Stimulated activated CD4-positive, alpha-beta T cell treated with anti-CD3 and anti-CD28 coated beads, Interleukin-1b, Interleukin-23, amount 100 ng/mL, for 4 hours (primary cell): ENCODE measurements around the gene KRTCAP2.
A peak's percentile ranks its signal among the peaks of the same experiment; 100 is the strongest.
"Not testable (repeated sequence)": the region's sequence is repeated elsewhere in the genome, so short reads cannot be mapped to it uniquely, and the experiment has no call there.

Experiments
- DNase-seq, 2 donors: peaks; one replicate each; pipeline ENCODE4 v3.0.0-alpha.2; 2020; ENCODE audit warnings: low read depth in 2 of 2

Gene KRTCAP2

DNA sequence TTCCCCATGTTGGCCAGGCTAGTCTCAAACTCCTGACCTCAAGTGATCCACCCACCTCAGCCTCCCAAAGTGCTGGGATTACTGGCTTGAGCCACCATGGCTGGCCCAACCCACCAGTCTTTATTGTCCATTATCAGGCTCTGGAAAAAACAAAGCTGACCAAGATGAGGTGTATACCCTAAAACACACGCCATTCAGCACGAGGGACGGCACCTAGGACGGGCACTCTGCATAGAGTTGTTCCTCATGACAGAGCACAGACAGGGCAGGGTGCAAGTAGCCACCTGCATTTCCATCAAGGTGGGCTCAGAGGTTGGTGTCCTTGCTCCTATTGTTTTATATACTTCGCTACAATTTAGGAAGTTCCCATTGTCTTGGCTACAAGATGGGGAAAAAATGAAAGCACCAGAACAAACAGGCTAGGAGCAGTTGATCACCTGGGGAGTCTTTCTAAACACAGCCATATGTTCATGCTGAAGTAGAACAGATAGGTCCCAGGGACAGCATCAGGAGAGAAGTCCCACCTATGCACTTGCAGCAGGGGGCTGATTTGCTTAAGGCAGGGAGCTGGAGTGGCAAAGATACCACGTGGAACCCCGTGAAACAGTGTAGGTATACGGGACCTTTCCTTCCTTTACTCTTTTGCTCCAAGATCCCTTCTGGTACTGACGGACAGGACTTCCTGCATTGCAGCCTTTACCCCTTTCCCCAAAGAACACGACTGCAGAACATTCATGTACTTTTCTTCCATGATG, 4.5 kb downstream of the KRTCAP2 start:
- DNase-seq = no peak

- not testable (repeated sequence) for DNase-seq
These were observed 5.0 kb downstream of the KRTCAP2 start for GRCh38 chr1:155168105-155168445.

GRCh38 chr1:155167166-155168104, 5.7 kb downstream of the KRTCAP2 start:
- peak; percentile 82 to 83 for DNase-seq

DNA sequence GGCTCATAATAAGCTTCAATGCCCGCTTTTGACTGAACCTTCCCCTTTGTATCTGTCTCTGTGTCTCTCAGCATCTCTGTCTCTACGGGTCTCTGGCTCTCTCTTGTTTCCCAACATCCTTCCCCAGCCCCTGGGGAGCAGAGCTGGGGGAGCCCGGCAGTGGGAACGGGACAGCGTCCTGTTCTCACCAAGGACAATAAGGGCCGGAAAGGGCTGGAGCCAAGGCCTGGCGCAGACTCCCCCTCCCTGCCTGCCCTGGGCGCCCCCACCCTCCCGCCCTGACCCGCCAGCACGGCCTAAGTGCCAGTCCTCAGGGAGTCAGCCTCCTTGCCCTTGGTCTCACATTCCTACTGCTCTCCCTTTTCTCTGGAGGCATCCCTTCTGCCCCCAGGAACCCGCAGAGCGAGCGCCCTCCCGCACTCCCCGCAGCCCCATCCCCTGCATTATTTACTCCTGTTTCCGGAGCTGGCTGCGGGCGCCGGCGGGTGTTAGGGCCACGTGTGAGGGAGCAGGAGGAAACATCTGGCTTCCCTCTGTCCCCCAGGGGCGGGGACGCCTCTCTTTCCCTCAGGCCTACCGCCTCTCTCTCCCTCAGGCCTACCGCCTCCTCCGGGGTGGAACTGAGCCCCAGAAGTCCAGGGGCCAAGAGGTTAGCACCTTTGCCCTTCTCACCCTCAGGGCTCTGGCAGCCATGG, 6.5 kb downstream of the KRTCAP2 start:
- no peak for DNase-seq

- no peak for DNase-seq
These were observed 7.0 kb downstream of the KRTCAP2 start for GRCh38 chr1:155166051-155166470.

DNA sequence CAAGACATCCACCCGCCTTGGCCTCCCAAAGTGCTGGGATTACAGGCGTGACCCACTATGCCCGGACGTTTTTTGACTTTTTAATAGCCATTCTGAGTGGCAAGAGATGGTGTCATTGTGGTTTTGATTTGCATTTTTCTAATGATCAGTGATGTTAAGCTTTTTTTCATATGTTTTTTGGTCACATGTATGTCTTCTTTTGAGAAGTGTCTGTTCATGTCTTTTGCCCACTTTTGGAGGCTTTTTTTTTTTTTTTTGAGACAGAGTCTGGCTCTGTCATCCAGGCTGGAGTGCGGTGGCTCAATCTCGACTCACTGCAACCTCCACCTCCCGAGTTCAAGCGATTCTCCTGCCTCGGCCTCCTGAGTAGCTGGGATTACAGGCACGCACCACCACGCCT, 8.5 kb downstream of the KRTCAP2 start:
- DNase-seq = not testable (repeated sequence)

- DNase-seq = not testable (repeated sequence)
These were observed 9.3 kb downstream of the KRTCAP2 start for GRCh38 chr1:155163785-155164184.

DNA sequence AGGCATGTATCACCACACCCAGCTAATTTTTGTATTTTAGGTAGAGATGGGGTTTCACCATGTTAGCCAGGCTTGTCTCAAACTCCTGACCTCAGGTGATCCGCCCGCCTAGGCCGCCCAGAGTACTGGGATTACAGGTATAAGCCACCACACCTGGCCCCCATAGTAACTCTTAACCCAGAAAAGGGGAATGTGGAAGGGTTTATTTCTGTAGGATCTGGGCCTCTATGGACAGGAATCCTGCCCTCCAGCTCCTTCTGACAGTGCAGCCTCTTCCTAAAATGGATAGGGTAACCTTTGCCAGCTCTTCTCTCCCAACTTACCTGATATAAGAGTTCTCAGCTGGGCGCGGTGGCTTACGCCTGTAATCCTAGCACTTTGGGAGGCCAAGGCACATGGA, 10.5 kb downstream of the KRTCAP2 start:
- not testable (repeated sequence) for DNase-seq

DNA sequence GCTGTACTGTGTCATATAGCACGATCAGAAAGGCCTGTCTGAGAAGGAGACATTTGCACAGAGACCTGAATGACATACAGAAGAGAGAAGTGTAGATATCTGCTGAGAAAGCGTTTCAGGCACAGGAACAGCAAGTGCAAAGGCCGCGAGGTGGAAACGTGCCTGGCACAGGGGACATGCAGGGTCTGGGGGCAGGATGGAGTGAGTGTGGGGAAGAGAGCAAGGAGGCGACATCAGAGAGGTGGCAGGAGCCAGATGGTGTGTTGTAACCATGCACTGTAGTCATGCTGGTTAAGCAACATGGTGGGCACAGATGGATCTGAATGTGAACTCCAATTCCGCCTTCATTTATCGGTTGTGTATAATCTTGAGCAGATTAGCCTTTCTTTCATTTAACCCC, 13.0 kb downstream of the KRTCAP2 start:
- no peak for DNase-seq

DNA sequence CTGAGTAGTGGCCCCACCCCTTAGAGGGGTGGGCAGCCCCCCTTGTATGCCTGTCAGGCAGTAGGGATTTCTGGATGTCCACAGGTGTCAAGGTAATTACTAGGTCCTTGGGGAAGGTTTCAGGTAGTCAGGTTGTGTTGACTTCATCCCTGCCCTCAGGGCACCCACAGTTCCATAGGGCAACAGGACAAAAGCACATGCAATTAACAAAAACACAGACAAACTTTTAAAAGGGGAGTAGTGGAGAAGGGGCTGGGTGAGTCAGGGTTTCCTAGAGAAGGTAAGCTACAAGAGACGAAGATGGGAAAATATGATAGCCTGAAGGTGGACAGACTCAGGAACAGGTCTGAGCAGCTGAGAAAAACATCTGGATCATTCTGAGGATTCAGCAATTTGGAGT, 14.1 kb downstream of the KRTCAP2 start:
- no peak for DNase-seq

GRCh38 chr1:155155996-155156643, 17.0 kb downstream of the KRTCAP2 start:
- not testable (repeated sequence) for DNase-seq

DNA sequence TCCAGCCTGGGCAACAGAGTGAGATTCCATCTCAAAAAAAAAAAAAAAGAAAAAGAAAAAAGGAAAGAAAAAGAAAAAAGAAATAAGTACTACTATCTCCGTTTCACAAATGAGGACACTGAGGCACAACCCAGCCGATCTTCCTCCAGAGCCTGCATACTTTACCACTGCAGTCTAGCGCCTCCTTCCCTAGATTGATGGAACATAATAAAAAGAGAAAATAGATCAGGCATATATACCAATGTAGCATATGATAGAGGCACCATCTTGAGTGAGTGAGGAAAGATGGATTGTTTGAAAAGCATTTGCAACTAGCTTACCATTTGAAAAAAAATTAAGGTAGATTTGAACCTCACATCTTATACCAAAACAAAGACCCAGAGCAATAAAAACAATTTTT, 27.6 kb downstream of the KRTCAP2 start:
- DNase-seq = no peak

- DNase-seq = no peak
These were observed 31.4 kb downstream of the KRTCAP2 start for GRCh38 chr1:155141749-155142148.

DNA sequence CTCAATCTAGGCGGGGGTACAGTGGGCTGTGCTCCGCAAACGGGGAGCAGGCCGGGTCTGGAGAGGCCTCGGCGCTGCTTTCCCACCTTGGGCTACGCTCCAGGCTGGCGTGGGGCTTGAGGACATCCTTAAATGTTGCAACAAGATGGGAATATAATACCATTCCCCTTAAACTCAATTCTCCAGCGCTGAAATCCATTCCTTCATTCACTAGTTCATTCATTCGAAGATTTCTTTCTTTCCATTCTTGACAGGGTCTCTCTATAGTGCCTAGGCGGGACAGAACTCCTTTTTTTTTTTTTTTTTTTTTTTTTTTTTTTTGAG, 32.5 kb downstream of the KRTCAP2 start:
- DNase-seq = no peak

DNA sequence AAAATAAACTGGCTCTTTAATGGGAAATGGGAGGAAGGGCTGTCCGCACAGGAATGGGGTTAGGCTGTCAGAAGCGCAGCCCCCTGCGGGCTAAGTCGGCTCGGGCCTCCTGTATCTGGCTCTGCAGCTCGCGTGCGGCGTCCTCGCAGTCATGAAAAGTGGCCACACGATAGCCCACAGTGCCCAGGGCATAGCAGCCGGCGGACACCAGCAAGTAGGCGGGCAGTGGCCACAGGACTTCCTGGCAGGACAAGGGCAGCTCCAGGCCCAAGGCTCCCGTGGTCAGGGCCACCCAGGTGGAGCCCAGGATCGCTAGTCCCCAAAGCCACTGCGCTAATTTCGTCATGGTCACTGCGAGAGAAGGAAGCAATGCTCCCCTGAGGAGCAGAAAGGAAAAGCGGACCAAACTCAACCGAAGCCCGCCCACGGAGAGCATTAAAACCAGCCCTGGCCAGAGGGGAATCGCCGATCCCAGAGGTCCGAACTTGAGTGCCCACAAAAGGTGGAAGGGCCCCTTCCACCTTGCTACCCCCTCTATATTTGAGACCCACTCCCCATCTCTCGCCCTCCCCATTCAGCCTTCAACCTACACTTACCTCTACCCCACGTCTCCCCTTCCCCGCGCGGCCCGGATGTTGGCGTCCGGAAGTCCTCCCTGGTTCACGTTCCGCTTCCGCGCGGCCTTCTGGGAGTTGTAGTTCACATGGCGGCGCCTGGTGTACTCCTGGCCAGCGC, 33.0 kb downstream of the KRTCAP2 start, which contains the start of gene DPM3:
DPM3 (minus strand) TSS at position 637 of the 735 bp plus-strand sequence; CDS start at position 346, 291 bp downstream.
- DNase-seq = peak; percentile 80 to 83

GRCh38 chr1:155137154-155137949, 35.8 kb downstream of the KRTCAP2 start:
- DNase-seq = no peak

DNA sequence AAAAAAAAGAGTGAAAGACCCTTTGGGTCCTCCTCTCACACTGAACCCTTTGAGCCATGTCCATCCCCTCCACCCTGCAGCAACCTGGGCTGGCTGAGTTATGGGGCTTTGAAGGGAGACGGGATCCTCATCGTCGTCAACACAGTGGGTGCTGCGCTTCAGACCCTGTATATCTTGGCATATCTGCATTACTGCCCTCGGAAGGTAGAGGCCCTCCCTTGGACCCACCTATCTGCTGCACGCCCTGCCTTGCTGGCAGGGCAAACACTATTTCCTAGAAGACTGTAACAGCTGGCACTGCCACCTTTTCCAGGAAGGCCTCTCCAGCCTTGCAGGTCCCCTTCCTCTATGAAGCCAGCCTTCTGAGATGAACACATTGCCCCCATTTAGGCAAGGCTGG, 36.4 kb downstream of the KRTCAP2 start:
- no peak for DNase-seq

GRCh38 chr1:155135415-155136028, 37.6 kb downstream of the KRTCAP2 start, which contains the start of gene SLC50A1:
TSS of gene SLC50A1 (plus strand) at chr1:155135852. CDS start at chr1:155135912, 60 bp downstream.
- DNase-seq = peak; percentile 86 to 92

GRCh38 chr1:155134880-155135414, 38.2 kb downstream of the KRTCAP2 start:
- DNase-seq = peak; percentile 54 to 72
